HG03159 (cell line): ENCODE results near the gene HAP1.
"Not testable (repeated sequence)": the region's sequence is repeated elsewhere in the genome, so short reads cannot be mapped to it uniquely, and the experiment has no call there.

Source experiments
- ATAC-seq: cut with Tn5 transposase; IDR thresholded peaks from one replicate; pipeline ENCODE4 v1.9.1; 2021; ENCODE audit warnings: mild to moderate bottlenecking, moderate library complexity; ENCODE audit not compliant: unreplicated experiment

HAP1 gene

GRCh38 chr17:41728056-41728455, 6.4 kb downstream of the HAP1 start:
- no peak for ATAC-seq

GRCh38 chr17:41725134-41725533, 9.3 kb downstream of the HAP1 start:
- no peak for ATAC-seq

DNA sequence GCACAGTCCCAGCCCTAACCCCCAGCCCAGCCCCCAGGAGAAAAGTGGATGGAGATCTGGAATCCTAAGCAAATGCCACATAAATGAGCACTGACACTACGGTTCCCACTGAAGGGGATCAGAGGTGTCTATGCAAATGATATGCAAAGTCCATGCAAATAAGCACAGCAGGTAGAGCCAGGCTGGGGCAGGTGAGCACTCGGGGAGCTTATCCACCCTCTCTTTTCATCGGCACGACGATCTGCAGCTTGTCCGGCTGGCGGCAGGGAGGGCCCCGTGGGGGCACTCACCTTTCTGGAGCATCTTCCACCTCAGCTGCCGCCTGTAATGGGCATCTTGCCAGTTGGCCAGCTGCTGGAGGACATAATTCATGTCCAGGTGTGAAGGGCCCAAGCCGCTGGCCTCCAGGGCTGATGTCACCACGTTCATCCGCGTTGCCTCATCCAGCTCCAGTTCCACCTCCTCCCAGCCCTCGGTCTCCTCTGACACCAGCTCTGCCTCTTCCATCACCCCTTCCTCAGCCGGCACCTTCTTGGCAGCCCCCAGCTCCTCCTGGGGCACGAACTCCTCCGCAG, 9.9 kb downstream of the HAP1 start:
- ATAC-seq: no peak

GRCh38 chr17:41723801-41724475, 10.5 kb downstream of the HAP1 start:
- no peak for ATAC-seq

DNA sequence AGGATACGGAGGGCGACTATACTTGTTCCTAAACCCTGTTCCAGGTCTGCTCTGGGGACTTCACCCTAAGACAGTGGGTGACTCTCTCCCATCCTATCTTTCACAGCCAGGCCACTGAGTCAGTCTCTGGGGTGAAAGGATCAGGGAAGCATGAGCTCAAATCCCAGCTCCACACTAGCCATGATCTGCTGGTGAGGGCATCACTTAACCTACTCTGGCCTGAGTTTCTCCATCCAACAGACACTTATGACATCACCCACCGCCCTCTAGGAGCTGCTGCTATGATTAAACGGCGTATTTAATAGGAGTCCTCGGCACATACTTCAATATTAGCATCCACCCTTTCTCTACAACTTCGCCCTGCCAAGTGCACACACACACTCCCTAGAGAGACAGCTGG, 12.2 kb downstream of the HAP1 start:
- no peak for ATAC-seq

- no peak for ATAC-seq
Observed at GRCh38 chr17:41718287-41718645, 16.2 kb downstream of the HAP1 start.

- ATAC-seq: no peak
Observed at GRCh38 chr17:41717408-41718286, 16.8 kb downstream of the HAP1 start.

DNA sequence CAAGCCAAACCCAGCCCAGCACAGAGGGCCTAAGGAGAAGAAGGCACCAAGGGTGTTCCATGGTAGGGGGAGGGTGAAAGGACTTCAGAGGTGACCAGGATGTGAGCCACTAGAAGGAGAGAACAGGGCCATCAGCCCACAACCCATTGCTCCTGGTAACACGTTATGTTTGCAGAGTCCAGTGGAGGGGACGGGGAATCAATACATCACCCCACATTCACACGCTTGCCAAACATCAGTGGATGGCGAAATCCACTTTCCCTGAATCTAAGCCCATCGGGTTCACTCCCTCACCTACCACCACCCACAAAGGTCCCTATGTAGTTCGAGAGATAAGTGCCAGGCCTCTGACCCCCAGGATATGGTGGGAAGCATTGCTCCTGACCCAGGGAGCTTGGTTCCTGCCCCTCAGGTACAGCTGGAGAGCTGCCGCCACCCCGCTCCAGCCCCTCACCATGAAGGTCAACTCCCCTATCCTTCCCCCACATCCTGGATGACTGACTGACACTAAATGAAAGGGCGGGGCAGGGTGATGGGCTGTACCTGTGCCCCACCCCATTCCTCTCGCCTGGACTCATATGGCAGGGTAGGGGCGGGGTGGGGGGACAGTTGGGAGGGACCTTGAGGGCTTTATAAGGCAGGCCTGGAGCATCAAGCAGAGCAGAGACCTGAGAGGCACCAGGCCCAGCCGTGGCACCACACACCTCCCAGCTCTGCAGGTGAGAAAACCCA, 22.6 kb downstream of the HAP1 start, which contains the start of gene GAST:
GAST (plus strand) TSS at position 663 of the 732 bp plus-strand sequence. CDS start 3,106 bp downstream, outside the sequence.
- ATAC-seq: no peak

DNA sequence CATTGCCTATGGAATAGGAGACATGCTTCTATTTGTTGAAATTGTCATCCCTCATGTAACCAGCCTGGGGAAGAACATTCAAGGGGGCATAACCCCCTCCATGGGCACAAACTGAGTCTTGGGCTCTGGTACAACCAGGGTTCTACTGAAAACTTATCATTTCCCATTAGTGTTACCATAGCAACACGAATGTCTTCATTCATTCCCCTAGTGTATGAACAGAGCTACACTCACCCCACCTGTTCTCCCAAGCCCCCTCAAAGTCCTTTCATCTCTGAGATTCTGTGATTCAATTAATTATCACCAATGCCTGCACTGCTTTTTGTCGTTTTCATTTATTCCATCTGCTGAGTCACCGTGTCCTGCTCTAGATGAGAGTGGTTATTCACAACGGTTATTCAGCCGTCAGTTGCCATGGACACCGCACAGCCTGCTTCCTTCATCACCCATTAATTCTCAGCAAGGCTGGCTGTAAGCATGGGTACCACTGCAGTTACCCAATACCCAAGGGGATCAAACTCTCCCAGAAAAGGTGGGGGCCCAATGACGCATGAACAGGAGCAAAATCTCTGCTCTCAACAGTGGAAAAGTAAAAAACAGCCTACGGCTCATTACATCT, 23.9 kb downstream of the HAP1 start:
- no peak for ATAC-seq

- ATAC-seq: no peak
Observed at GRCh38 chr17:41707803-41708669, 26.4 kb downstream of the HAP1 start.

DNA sequence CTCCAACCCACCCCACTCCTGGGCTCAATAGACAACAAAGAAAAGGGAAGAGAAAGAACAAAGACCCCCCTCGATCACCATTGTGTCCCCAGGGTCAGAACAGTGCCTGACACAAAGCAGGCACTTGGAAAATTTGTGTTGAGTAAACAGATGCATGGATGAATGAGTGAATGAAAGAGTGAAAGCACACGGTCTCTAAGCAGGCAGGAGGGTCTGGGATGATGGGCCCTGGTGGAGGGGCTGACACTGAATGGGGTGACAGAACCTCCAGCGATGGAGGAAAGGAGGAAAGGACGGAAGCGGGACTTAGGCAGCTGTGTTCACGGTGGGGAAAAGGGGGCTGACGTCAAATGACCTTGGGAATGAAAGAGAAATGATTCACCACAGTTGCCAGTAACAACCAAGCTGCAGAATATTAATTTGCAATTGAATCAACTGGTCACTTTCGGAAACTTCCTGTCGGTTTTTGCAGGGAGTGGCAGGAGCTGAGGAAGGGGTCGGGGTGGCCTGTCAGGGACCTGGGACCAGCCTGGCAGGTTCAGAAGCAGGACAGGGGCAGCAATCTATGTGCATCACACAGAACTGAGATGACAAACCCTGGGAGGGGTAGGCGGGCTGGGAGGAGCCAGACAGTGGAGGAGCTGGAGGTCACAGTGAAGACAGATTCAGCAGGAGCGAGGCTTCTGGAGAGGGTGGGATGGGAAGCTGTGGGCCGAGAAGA, 29.0 kb downstream of the HAP1 start:
- ATAC-seq: no peak

DNA sequence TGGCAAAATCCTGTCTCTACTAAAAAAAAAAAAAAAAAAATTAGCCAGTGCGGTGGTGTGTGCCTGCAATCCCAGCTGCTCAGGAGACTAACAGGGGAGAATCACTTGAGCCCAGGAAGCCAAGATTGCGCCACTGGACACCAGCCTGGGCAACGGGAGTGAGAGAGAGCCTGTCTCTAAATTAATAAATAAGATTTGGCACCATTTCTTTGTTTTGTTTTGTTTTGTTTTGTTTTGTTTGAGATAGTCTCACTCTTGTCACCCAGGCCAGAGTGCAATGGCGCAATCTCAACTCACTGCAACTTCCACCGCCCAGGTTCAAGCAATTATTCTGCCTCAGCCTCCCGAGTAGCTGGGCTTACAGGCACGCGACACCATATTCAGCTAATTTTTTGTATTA, 31.7 kb downstream of the HAP1 start:
- no peak for ATAC-seq

- ATAC-seq: not testable (repeated sequence)
Observed at GRCh38 chr17:41700843-41701242, 33.6 kb downstream of the HAP1 start.

- ATAC-seq: no peak
Observed at GRCh38 chr17:41697122-41697962, 37.1 kb downstream of the HAP1 start.

- ATAC-seq: no peak
Observed at GRCh38 chr17:41695954-41696757, 38.3 kb downstream of the HAP1 start.

DNA sequence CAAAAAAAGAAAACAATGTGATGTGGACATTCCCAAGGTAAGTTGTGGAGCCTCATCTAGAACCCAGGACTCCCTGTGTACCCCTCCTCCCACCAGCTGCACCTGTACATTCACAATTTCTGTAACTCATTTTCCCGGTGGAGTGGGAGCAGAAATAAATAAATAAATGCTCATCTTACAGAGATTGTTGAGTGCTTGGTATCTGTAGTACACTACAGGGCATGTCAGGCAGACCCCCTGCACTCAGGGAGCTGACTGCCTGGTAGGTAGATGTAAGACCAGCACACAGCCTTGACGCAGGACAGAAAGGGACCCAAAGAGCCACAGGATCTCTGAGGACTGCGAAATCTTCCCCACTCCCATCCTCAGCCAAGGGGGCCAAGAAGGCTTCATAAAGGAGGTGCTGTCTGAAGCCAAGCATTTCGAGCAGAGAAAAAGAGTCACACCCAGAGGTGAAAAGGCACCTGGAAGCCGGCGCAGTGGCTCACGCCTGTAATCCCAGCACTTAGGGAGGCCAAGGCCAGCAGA, 39.2 kb downstream of the HAP1 start:
- ATAC-seq: no peak
